K562 (cell line): ENCODE results near the gene LSR. TPM values are rescaled to one million over a fixed set of nuclear protein-coding genes. Genes with fewer than 3 reads are reported as not detected.

ENCODE experiments used
- ATAC-seq: fragments of 200-7000 bp; cut with Tn5 transposase; 3 replicates; pipeline ENCODE4 v1.9.1; 2020; ENCODE audit warnings: moderate library complexity
- BruUV-seq: library from RNA; stranded (reverse); fragments of 400-500 nt; replicated peaks from 2 replicates; lab custom pipeline; 2021; lab: Mats Ljungman, UMichigan
- CTCF ChIA-PET: fragments of 300-600 bp; formaldehyde crosslinking; extraction: SDS; loops from one replicate; lab custom pipeline; 2021; ENCODE audit warnings: low intra/inter-chr PET ratio; lab: Yijun Ruan, JAX
- POLR2A ChIA-PET: fragments of 300-600, 350-650 bp; sonication (Branson Sonifier 250); formaldehyde crosslinking; extraction: SDS; loops from one replicate; lab custom pipeline; 2021; ENCODE audit warnings: antibody characterized with exemption, inconsistent platforms; lab: Yijun Ruan, JAX
- DNase-seq, 4 experiments: peaks; one replicate each; pipeline versions ENCODE4 v3.0.0 to v3.0.0-alpha.2; 2011 to 2018; ENCODE audit warnings: low spot score in 3 of 4, mixed read lengths in 3 of 4; ENCODE audit errors: extremely low read depth in 1 of 4
- FAIRE-seq: peaks from 2 replicates; lab custom pipeline; 2011; peaks lifted over from hg19 to GRCh38; lab: Jason Lieb, UNC
- H2AFZ ChIP-seq: 2 replicates; pipeline ENCODE4 v1.6.0; 2011; ENCODE audit warnings: low read depth, low read length, control low read depth, inconsistent platforms
- H3K27ac ChIP-seq: fragments of 200-600 bp; 3 replicates; pipeline ENCODE4 v1.8.0; 2011; ENCODE audit warnings: low read depth, mild to moderate bottlenecking, control low read depth, inconsistent platforms, low read length, moderate library complexity, mixed read lengths; ENCODE audit errors: extremely low read depth
- H3K27me3 ChIP-seq, 2 experiments: fragments of 300-600 bp in 1 of 2; 2 replicates in 1 of 2; 3 replicates in 1 of 2; pipeline versions ENCODE4 v1.6.0 to v1.8.0; 2011; ENCODE audit warnings: inconsistent platforms in 2 of 2, low read length in 2 of 2, mild to moderate bottlenecking in 1 of 2, mixed read lengths in 1 of 2, moderate library complexity in 1 of 2; ENCODE audit not compliant: control insufficient read depth in 2 of 2, insufficient read depth in 2 of 2
- H3K36me3 ChIP-seq: fragments of 300-600 bp; 3 replicates; pipeline ENCODE4 v1.8.0; 2011; ENCODE audit warnings: mild to moderate bottlenecking, low read length, inconsistent platforms; ENCODE audit not compliant: control insufficient read depth, insufficient read depth
- H3K4me1 ChIP-seq, 2 experiments: fragments of 200-600 bp in 1 of 2; replicated peaks in 1 of 2; 2 replicates in 1 of 2; 3 replicates in 1 of 2; pipeline versions ENCODE4 v1.5.1 to v1.8.0; 2011; ENCODE audit warnings: inconsistent platforms in 2 of 2, low read length in 2 of 2, mild to moderate bottlenecking in 1 of 2, mixed read lengths in 1 of 2, moderate library complexity in 1 of 2; ENCODE audit not compliant: control insufficient read depth in 2 of 2, insufficient read depth in 2 of 2
- H3K4me2 ChIP-seq: 2 replicates; pipeline ENCODE4 v1.6.1; 2011; ENCODE audit warnings: low read length, control low read depth, inconsistent platforms, mixed read lengths; ENCODE audit not compliant: insufficient read depth
- H3K4me3 ChIP-seq: fragments of 200-600 bp; sonication (generic), shearing (Covaris generic); 2 replicates; pipeline ENCODE4 v1.5.1; 2016; ENCODE audit warnings: control low read depth, inconsistent platforms
- H3K79me2 ChIP-seq: fragments of 200-600 bp; 3 replicates; pipeline ENCODE4 v1.8.0; 2011; ENCODE audit warnings: low read length, inconsistent platforms; ENCODE audit not compliant: control insufficient read depth, insufficient read depth
- H3K9ac ChIP-seq, 2 experiments: 2 replicates each; pipeline versions ENCODE4 v1.6.0 to v1.6.1; 2011; ENCODE audit warnings: low read depth in 2 of 2, low read length in 2 of 2, control low read depth in 1 of 2, inconsistent platforms in 1 of 2, mild to moderate bottlenecking in 1 of 2, mixed read lengths in 1 of 2; ENCODE audit not compliant: insufficient read depth in 1 of 2
- H3K9me1 ChIP-seq: one replicate; pipeline ENCODE4 v1.6.0; 2011; ENCODE audit warnings: inconsistent platforms, mild to moderate bottlenecking, low read length, moderate library complexity; ENCODE audit not compliant: control insufficient read depth, insufficient read depth
- H3K9me3 ChIP-seq: replicated peaks from 2 replicates; pipeline ENCODE4 v1.5.1; 2011; ENCODE audit warnings: low read depth, low read length, inconsistent platforms; ENCODE audit not compliant: control insufficient read depth, insufficient read depth
- H4K20me1 ChIP-seq: replicated peaks from 2 replicates; pipeline ENCODE4 v1.6.1; 2011; ENCODE audit warnings: low read length, inconsistent platforms, mixed read lengths; ENCODE audit not compliant: control insufficient read depth, insufficient read depth
- CBX3 ChIP-seq, 2 experiments: IDR thresholded peaks; 1 replicate in 1 of 2; 2 replicates in 1 of 2; pipeline ENCODE4 v1.6.1; 2012; ENCODE audit warnings: inconsistent platforms in 2 of 2, low read length in 2 of 2, borderline replicate concordance in 1 of 2, control low read depth in 1 of 2
- L3MBTL2 ChIP-seq: fragments of 450-650 bp; IDR thresholded peaks from 2 replicates; pipeline ENCODE4 v1.6.1; 2016; ENCODE audit warnings: mild to moderate bottlenecking, moderate library complexity
- MAZ ChIP-seq, 2 experiments: fragments of 450-650 bp in 1 of 2; sonication (generic) in 1 of 2; formaldehyde crosslinking; IDR thresholded peaks in 1 of 2; conservative IDR thresholded peaks in 1 of 2; 2 replicates each; pipeline versions ENCODE4 v1.4.0 to v1.5.0; 2020; ENCODE audit warnings: mild to moderate bottlenecking in 1 of 2, missing genetic modification reagents in 1 of 2
- MGA ChIP-seq: fragments of 450-650 bp; IDR thresholded peaks from 2 replicates; pipeline ENCODE4 v1.6.1; 2016; ENCODE audit warnings: mild to moderate bottlenecking, moderate library complexity
- SIN3B ChIP-seq: fragments of 450-650 bp; IDR thresholded peaks from 2 replicates; pipeline ENCODE4 v1.6.1; 2017; ENCODE audit warnings: low read depth, mild to moderate bottlenecking, moderate library complexity
- SMARCB1 ChIP-seq: IDR thresholded peaks from 2 replicates; pipeline ENCODE4 v1.6.1; 2011; ENCODE audit warnings: improper control_type of control experiment, low read depth; ENCODE audit not compliant: insufficient read length
- ZBTB43 ChIP-seq: sonication (generic); formaldehyde crosslinking; IDR thresholded peaks from 2 replicates; pipeline ENCODE4 v1.8.0; 2023; ENCODE audit warnings: mild to moderate bottlenecking, missing genetic modification reagents
- ZNF212 ChIP-seq: fragments of 450-650 bp; formaldehyde crosslinking; IDR thresholded peaks from 2 replicates; pipeline ENCODE4 v1.4.0; 2020; ENCODE audit warnings: mild to moderate bottlenecking
- ZNF408 ChIP-seq: fragments of 250-450 bp; sonication (Bioruptor Pico); IDR thresholded peaks from 2 replicates; pipeline ENCODE4 v1.4.0; 2020; ENCODE audit warnings: low read depth, mild to moderate bottlenecking, moderate library complexity
- ZNF75A ChIP-seq: fragments of 450-650 bp; formaldehyde crosslinking; IDR thresholded peaks from 2 replicates; pipeline ENCODE4 v1.4.0; 2020; ENCODE audit warnings: mild to moderate bottlenecking
- WGBS: fragments of 100-300 bp; shearing (Covaris generic); methylation state at CpG from one replicate; pipeline ENCODE4 v1.1.6; 2016; ENCODE audit warnings: low coverage, mixed read lengths; ENCODE audit not compliant: insufficient coverage; ENCODE audit errors: missing lambda C conversion rate; 5-methylcytosine and 5-hydroxymethylcytosine counted together
- in situ Hi-C: fragments of 300-500 bp; cut with MboI; formaldehyde crosslinking; loops from 4 replicates; pipeline ENCODE4 v1.15.0; 2018; ENCODE audit warnings: inconsistent platforms, mixed read lengths
- intact Hi-C: fragments of 100-400 bp; cut with micrococcal nuclease; formaldehyde crosslinking; loops from 2 replicates; pipeline ENCODE4 v1.14.2; 2022
- polyA plus RNA-seq, 8 experiments: library from polyadenylated mRNA; depleted of rRNA in 4 of 8; stranded (reverse) in 5 of 8; unstranded in 3 of 8; fragments of >200 nt; fragmentation: Nextera tagmentation in 2 of 8; fragmentation: Illumina TruSeq in 1 of 8; extraction: Ambion mirVana in 2 of 8; extraction: Trizol in 1 of 8; gene quantifications; 2 replicates each; pipeline versions ENCODE4 v1.2.1 to v1.2.3, GENCODE V29; 2011 to 2014; ENCODE audit warnings: inconsistent platforms in 1 of 8, missing spikeins in 1 of 8
- total RNA-seq, 7 experiments: library from RNA; depleted of rRNA in 6 of 7; stranded (reverse); fragments of >200 nt in 6 of 7; fragmentation: Illumina TruSeq in 2 of 7; extraction: Trizol in 2 of 7; gene quantifications; 2 replicates each; pipeline versions ENCODE4 v1.2.1 to v1.2.3, GENCODE V29; 2011 to 2021; ENCODE audit warnings: low replicate concordance in 1 of 7

LSR gene
- total and polyA plus RNA-seq, 9 of the 15 experiments (the other 6 are each of a cell fraction or from before 2014, with no cell fraction given), result 0.44 to 87.9 (median 28.0) TPM

- TSS peak; percentile 82 for BruUV-seq
- intact Hi-C loops, result no loop called here
- POLR2A ChIA-PET, result interaction anchor here (1.0 to 2.1 kb wide), 2 partner anchors 9 to 21 kb away, joined by 3 to 7 read pairs; partner anchors contain the start of gene MAG
- no peak for TF ChIP-seq SMARCB1
- TF ChIP-seq ZNF75A (CRISPR knock-in tag), result no peak
- no peak for TF ChIP-seq CBX3 (IDR thresholded peaks at IDR 0.05; ENCODE audit: borderline replicate concordance in 1 of 2, low read length in 2 of 2)
- TF ChIP-seq L3MBTL2, result peak; percentile 30; the same call in 1 of the 2 replicates
- peak; percentile 46 for TF ChIP-seq MGA
- TF ChIP-seq MAZ (CRISPR knock-in tag; conservative IDR thresholded peaks at IDR 0.05 in 1 of 2, IDR thresholded peaks at IDR 0.05 in 1 of 2), result no peak
- TF ChIP-seq SIN3B, result no peak
- no peak for TF ChIP-seq ZBTB43 (CRISPR knock-in tag)
- no peak for TF ChIP-seq ZNF212 (CRISPR knock-in tag)
- TF ChIP-seq ZNF408, result no peak
These were observed 51.5 kb downstream of the LSR start for GRCh38 chr19:35300339-35300649.

More at GRCh38 chr19:35300339-35300649, 51.5 kb downstream of the LSR start:
- H3K9me1 ChIP-seq, result peaks cover 9% of the 10 kb centered on the region
- H3K4me1 ChIP-seq, result peaks cover 56 to 70% of the 10 kb centered on the region in 2 experiments
- H3K27me3 ChIP-seq, result no peaks in the 10 kb centered on the region; a peak in 1 of 5 replicates
- H3K4me2 ChIP-seq, result peak overlapping the region; percentile 72
- FAIRE-seq (no peak), DNase-seq (peak in 2 of 4 experiments; percentile 41 to 64), ATAC-seq (no peak)
- peak overlapping the region; percentile 68 for H3K27ac ChIP-seq
- 14% methylated on average over 9 of the region's 10 CpGs for WGBS
- peak overlapping the region; percentile 40 to 88; a peak in 3 of 4 replicates for H3K9ac ChIP-seq
- peak overlapping the region; percentile 37 for H3K4me3 ChIP-seq
- CTCF ChIA-PET, result no interaction called here
- H3K79me2 ChIP-seq, result no peaks in the 10 kb centered on the region
- no peaks in the 10 kb centered on the region for H4K20me1 ChIP-seq
- peak overlapping the region; percentile 76 for H2AFZ ChIP-seq
- H3K9me3 ChIP-seq, result no peaks in the 10 kb centered on the region
- in situ Hi-C loops, result no loop called here
- H3K36me3 ChIP-seq, result no peaks in the 10 kb centered on the region
